Tibial artery (tissue), 4 donors: ENCODE data around the gene TRAPPC3L.

Source experiments
- DNase-seq, 2 donors: peaks; one replicate each; pipeline ENCODE4 v3.0.0-alpha.2; 2019
- H3K27ac ChIP-seq, 2 donors: fragments of 200-600 bp; sonication (generic) in 1 of 2; 1 replicate in 1 of 2; 2 replicates in 1 of 2; pipeline ENCODE4 v1.5.1; 2018 to 2019; ENCODE audit warnings: mild to moderate bottlenecking in 1 of 2
- H3K27me3 ChIP-seq, 2 donors: fragments of 200-600 bp; sonication (generic) in 1 of 2; one replicate each; pipeline versions ENCODE4 v1.5.1 to v1.6.0; 2016 to 2019
- H3K36me3 ChIP-seq, 3 donors: fragments of 200-600 bp; sonication (generic) in 2 of 3; one replicate each; pipeline ENCODE4 v1.5.1; 2016 to 2019; ENCODE audit warnings: mild to moderate bottlenecking in 2 of 3
- H3K4me1 ChIP-seq, 4 donors: fragments of 200-600 bp; sonication (generic) in 2 of 4; 1 replicate in 3 of 4; 2 replicates in 1 of 4; pipeline ENCODE4 v1.5.1; 2016 to 2019
- H3K4me3 ChIP-seq, 2 donors: fragments of 200-600 bp; sonication (generic) in 1 of 2; 1 replicate in 1 of 2; 2 replicates in 1 of 2; pipeline ENCODE4 v1.5.1; 2018 to 2019; ENCODE audit warnings: mild to moderate bottlenecking in 2 of 2
- H3K9me3 ChIP-seq, 3 donors: fragments of 200-600 bp; sonication (generic) in 1 of 3; one replicate each; pipeline ENCODE4 v1.5.1; 2016 to 2019
- intact Hi-C: fragments of 100-400 bp; cut with DNase I; formaldehyde crosslinking; loops from one replicate; pipeline ENCODE4 v1.15.0; 2023; ENCODE audit warnings: low total_unique reads
- TF ChIP-seq, protein P1 (sequence below), 2 experiments: fragments of 200-600 bp in 1 of 2; fragments of 450-650 bp in 1 of 2; IDR thresholded peaks; one replicate each; pipeline ENCODE4 v1.5.1; 2017 to 2019; ENCODE audit warnings: antibody characterized with exemption in 2 of 2, mild to moderate bottlenecking in 1 of 2, moderate library complexity in 1 of 2

TRAPPC3L gene

DNA sequence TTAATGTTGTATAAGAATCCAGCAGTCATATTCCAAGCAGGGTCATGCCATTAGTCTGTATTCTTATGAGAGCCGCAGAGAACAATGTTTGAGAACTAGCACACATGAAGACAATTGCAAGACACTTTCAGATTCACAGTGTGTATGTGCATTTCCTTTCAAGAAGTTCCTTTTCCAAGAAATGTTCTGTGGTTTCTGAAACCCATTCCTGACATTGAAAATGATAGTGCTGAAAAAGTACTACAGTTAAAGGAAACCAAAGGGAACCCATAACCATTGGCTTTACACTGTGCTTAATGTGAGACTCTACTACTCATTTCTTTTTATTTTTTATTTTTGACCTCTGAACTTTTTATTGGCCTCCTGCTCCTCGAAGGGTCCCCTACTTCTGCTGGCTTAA lies 88.6 kb downstream of the TRAPPC3L start:
- DNase-seq, result no peak
- TF ChIP-seq, protein P1, sequence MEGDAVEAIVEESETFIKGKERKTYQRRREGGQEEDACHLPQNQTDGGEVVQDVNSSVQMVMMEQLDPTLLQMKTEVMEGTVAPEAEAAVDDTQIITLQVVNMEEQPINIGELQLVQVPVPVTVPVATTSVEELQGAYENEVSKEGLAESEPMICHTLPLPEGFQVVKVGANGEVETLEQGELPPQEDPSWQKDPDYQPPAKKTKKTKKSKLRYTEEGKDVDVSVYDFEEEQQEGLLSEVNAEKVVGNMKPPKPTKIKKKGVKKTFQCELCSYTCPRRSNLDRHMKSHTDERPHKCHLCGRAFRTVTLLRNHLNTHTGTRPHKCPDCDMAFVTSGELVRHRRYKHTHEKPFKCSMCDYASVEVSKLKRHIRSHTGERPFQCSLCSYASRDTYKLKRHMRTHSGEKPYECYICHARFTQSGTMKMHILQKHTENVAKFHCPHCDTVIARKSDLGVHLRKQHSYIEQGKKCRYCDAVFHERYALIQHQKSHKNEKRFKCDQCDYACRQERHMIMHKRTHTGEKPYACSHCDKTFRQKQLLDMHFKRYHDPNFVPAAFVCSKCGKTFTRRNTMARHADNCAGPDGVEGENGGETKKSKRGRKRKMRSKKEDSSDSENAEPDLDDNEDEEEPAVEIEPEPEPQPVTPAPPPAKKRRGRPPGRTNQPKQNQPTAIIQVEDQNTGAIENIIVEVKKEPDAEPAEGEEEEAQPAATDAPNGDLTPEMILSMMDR (IDR thresholded peaks at IDR 0.05), result no peak
- no peak overlapping the region for H3K4me3 ChIP-seq
- no peaks in the 10 kb centered on the region for H3K9me3 ChIP-seq
- no peak overlapping the region for H3K27ac ChIP-seq
- intact Hi-C loops, result no loop called here
- peaks cover 0 to 5% (median 3%) of the 10 kb centered on the region in 4 donors for H3K4me1 ChIP-seq
- H3K27me3 ChIP-seq, result no peaks in the 10 kb centered on the region
- no peaks in the 10 kb centered on the region for H3K36me3 ChIP-seq

DNA sequence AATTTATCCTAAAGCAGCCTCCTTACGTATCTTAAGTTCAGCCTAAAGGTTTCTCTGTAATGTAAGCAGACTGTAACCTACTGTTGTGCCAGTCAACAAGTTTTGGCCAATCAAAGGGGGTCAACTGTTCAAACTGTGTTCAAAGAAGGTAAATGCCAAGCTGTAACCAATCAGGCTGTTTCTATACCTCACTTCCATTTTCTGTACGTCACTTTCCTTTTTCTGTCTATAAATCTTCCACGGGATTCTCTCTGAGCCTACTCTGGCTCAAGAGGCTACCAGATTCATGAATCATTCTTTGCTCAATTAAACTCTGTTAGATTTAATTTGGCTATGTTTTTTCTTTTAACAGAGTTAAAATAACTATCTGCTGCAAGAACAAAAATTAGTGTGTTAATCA lies 89.4 kb downstream of the TRAPPC3L start:
- H3K4me3 ChIP-seq, result no peak overlapping the region
- no peaks in the 10 kb centered on the region for H3K36me3 ChIP-seq
- H3K4me1 ChIP-seq, result no peaks in the 10 kb centered on the region
- TF ChIP-seq, protein P1 (IDR thresholded peaks at IDR 0.05), result no peak
- no peaks in the 10 kb centered on the region for H3K27me3 ChIP-seq
- no peaks in the 10 kb centered on the region for H3K9me3 ChIP-seq
- no peak overlapping the region for H3K27ac ChIP-seq
- intact Hi-C loops, result no loop called here
- DNase-seq, result no peak

DNA sequence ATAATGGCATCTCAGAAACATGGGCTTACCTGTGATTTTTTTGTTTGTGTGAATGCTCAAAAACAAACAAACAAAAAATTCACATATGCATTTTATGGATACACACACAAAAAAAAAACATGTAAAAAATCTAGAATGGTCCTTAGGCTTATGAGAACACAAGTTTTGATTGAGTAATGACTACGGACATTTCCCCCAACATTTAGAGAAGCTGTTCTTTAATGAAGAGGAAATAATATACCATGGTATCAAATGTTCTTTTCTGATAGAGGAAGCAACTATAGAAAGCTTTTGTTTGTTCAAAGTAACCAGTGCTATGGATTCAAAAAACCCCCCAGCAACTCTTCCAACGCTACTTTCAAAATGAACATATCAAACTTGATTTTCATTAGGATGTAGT lies 93.0 kb downstream of the TRAPPC3L start:
- H3K9me3 ChIP-seq, result no peaks in the 10 kb centered on the region
- no peak overlapping the region for H3K4me3 ChIP-seq
- TF ChIP-seq, protein P1 (IDR thresholded peaks at IDR 0.05), result no peak
- H3K4me1 ChIP-seq, result peaks cover 0 to 6% (median 1%) of the 10 kb centered on the region in 4 donors
- DNase-seq, result no peak
- no peaks in the 10 kb centered on the region for H3K36me3 ChIP-seq
- no peaks in the 10 kb centered on the region for H3K27me3 ChIP-seq
- no peak overlapping the region for H3K27ac ChIP-seq
- intact Hi-C loops, result no loop called here

DNA sequence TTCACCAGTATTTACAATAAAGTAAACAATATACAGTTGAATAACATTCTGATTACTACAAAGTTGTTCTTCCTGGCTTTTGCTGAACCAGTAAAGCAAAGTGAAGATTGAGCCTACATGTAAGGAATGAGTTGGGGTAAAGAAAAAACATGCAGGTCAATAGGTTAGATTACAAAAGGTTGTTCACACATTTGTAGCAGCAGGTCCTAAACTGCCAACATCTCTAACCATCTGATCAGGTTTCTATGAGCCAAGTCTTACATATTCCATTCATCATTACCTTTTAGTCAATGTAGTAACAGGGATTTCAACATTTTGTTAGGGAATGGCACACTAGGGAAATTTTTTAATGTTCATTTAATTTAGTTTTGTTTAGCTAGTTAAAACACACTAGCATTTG lies 93.6 kb downstream of the TRAPPC3L start:
- H3K27me3 ChIP-seq, result no peaks in the 10 kb centered on the region
- no peak overlapping the region for H3K4me3 ChIP-seq
- intact Hi-C loops, result no loop called here
- H3K4me1 ChIP-seq, result peaks cover 0 to 12% (median 2%) of the 10 kb centered on the region in 4 donors
- no peaks in the 10 kb centered on the region for H3K9me3 ChIP-seq
- TF ChIP-seq, protein P1 (IDR thresholded peaks at IDR 0.05), result no peak
- DNase-seq, result no peak
- no peak overlapping the region for H3K27ac ChIP-seq
- no peaks in the 10 kb centered on the region for H3K36me3 ChIP-seq

DNA sequence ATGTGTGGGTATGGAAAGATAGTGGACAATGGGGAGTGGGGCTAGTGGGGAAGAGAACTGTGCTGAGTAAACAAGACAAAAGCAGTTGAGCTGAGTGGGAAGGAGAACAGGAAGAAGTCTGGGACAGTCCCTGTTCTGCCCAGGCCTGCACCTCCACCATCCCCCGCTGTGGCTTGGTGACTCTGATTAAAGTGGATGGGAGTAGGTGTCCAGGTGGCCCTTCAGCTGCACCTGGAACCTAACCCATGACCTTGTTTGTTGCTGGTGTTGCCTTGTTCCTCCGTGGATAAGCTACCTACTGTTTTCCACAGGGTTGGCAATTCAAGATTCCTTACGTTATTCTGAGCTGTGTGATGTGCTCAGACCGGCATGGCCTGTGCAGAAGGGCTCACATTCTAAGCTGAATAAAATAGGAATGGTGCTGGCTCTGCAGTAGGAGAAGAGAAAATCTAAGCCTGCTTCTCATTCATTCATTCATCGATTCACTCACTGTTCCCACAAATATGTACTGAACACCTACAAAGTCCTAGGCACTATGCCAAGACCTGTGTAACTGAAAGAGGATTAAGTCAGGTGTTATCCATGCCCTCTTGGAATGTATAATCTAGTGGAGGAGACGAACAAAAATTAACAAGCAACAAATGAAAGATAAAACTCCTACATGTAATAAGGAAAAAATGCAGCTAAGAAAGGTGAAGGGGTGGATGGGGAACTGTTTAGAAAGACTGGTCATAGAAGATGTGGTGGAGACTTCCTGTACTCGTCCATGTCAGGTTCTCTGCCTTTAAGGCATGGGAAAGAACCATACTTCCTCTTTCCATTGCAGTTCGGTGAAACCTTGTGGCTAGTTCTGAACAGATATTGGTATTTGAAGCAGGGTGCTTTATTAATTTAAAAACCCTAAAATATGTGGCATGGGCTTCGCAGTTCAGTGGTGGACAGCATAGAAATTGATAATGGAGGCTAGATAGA lies 94.4 kb downstream of the TRAPPC3L start:
- no peak for DNase-seq
- TF ChIP-seq, protein P1 (IDR thresholded peaks at IDR 0.05), result no peak
- Histone ChIP-seq H3K27ac (no peak overlapping the region), H3K9me3 (no peaks in the 10 kb centered on the region), H3K36me3 (no peaks in the 10 kb centered on the region), H3K4me3 (no peak overlapping the region), H3K27me3 (no peaks in the 10 kb centered on the region), H3K4me1 (peaks cover 0 to 14% (median 2%) of the 10 kb centered on the region in 4 donors)
- intact Hi-C loops, result no loop called here
